ENCODE measurements around the gene BCLAF1. TPM values are rescaled to one million over a fixed set of nuclear protein-coding genes. Genes with fewer than 3 reads are reported as not detected.

Gene BCLAF1
- total and polyA plus RNA-seq, 9 of the 15 experiments (the other 6 are each of a cell fraction or from before 2014, with no cell fraction given): 65.4 to 286 (median 165) TPM

- TF ChIP-seq SUPT5H (IDR thresholded peaks at IDR 0.05): peak; percentile 61
- TF ChIP-seq HNRNPUL1 (IDR thresholded peaks at IDR 0.05; ENCODE audit: low read length): no peak
- peak; percentile 70 for TF ChIP-seq POLR2A (conservative IDR thresholded peaks at IDR 0.05)
- TF ChIP-seq CBX5 (IDR thresholded peaks at IDR 0.05; ENCODE audit: borderline replicate concordance, low read depth): no peak
- TF ChIP-seq THRB (CRISPR knock-in tag; conservative IDR thresholded peaks at IDR 0.05): peak; percentile 62; the same call in 1 of the 2 replicates
- TF ChIP-seq MIER1 (IDR thresholded peaks at IDR 0.05; ENCODE audit: low read depth): no peak
- no peak for TF ChIP-seq MAFG (tag; conservative IDR thresholded peaks at IDR 0.05)
Measured at GRCh38 chr6:136253734-136254133, 35.9 kb downstream of the BCLAF1 start (continued).

GRCh38 chr6:136252441-136252840, 37.2 kb downstream of the BCLAF1 start:
- POLR2A ChIA-PET: interaction anchor here (1.0 to 9.9 kb wide), 5 partner anchors 11 to 37 kb away, joined by 3 to 176 read pairs (median 9); partner anchors contain the start of gene BCLAF1
- intact Hi-C loops (cut with micrococcal nuclease) (no loop called here), in situ Hi-C loops (cut with MboI) (no loop called here)
- peaks cover 18% of the 10 kb centered on the region for H3K79me2 ChIP-seq (ENCODE audit: control insufficient read depth, insufficient read depth, low read length)
- CTCF ChIA-PET (ENCODE audit: low intra/inter-chr PET ratio): no interaction called here
- WGBS (ENCODE audit: insufficient coverage, low coverage, missing lambda C conversion rate): 81% methylated on average over 2 of the region's 2 CpGs
- no TSS peak for BruUV-seq (replicated peaks)
- no peaks in the 10 kb centered on the region for H3K27me3 ChIP-seq (ENCODE audit: control insufficient read depth in 2 of 2, insufficient read depth in 2 of 2, low read length in 2 of 2)
- H3K36me3 ChIP-seq (ENCODE audit: control insufficient read depth, insufficient read depth, low read length): peaks cover 23% of the 10 kb centered on the region
- no peak overlapping the region for H3K4me3 ChIP-seq
- H3K9me1 ChIP-seq (ENCODE audit: control insufficient read depth, insufficient read depth, low read length): no peaks in the 10 kb centered on the region
- H3K9ac ChIP-seq (ENCODE audit: insufficient read depth in 1 of 2, low read depth in 2 of 2, low read length in 2 of 2): no peak overlapping the region
- DNase-seq (ENCODE audit: extremely low read depth in 1 of 4, low spot score in 3 of 4): no peak
- ATAC-seq: no peak
- H2AFZ ChIP-seq (ENCODE audit: low read depth, low read length): no peak overlapping the region
- H4K20me1 ChIP-seq (replicated peaks; ENCODE audit: control insufficient read depth, insufficient read depth, low read length): no peaks in the 10 kb centered on the region
- TF ChIP-seq ZBTB2 (IDR thresholded peaks at IDR 0.05) (no peak), CHCHD3 (CRISPR knock-in tag; IDR thresholded peaks at IDR 0.05) (0 out of 2 replicates have a peak, but pooled peaks have one; percentile 58)
- peaks cover 0 to 20% of the 10 kb centered on the region in 2 experiments; a peak in 2 of 5 replicates for H3K4me1 ChIP-seq (replicated peaks in 1 of 2; ENCODE audit: control insufficient read depth in 2 of 2, insufficient read depth in 2 of 2, low read length in 2 of 2)
- FAIRE-seq: no peak
- H3K27ac ChIP-seq (ENCODE audit: extremely low read depth, low read depth, low read length): no peak overlapping the region
- H3K9me3 ChIP-seq (replicated peaks; ENCODE audit: control insufficient read depth, insufficient read depth, low read depth, low read length): no peaks in the 10 kb centered on the region
- H3K4me2 ChIP-seq (ENCODE audit: insufficient read depth, low read length): no peak overlapping the region
